ENCODE data around the gene TYMP. TPM values are rescaled to one million over a fixed set of nuclear protein-coding genes. Genes with fewer than 3 reads are reported as not detected.

The TYMP gene
- total RNA-seq, 1 experiment from 2014 or later = 3.1 TPM

Other genes with a start within 250 kb of the TYMP start
- gene PLXNB2, start 222.4 kb downstream of the TYMP start, total RNA-seq (2014; rRNA removed; shearing (Covaris generic)) = 93.4 and 100 TPM in 2 replicates
- gene DENND6B, start 203.0 kb downstream of the TYMP start, total RNA-seq (2014; rRNA removed; shearing (Covaris generic)) = 0.37 and 1.0 TPM in 2 replicates
- 76.9 and 77.8 TPM in 2 replicates for gene PPP6R2, start 186.7 kb downstream of the TYMP start, total RNA-seq (2014; rRNA removed; shearing (Covaris generic))
- gene SBF1, start 55.0 kb downstream of the TYMP start, total RNA-seq (2014; rRNA removed; shearing (Covaris generic)) = 61.5 and 86.1 TPM in 2 replicates
- gene ADM2, start 48.5 kb downstream of the TYMP start, total RNA-seq (2014; rRNA removed; shearing (Covaris generic)) = not detected in 2 replicates
- 1.9 TPM in 1 of 2 replicates, not detected in the other for gene MIOX, start 43.2 kb downstream of the TYMP start, total RNA-seq (2014; rRNA removed; shearing (Covaris generic))
- 40.6 and 45.7 TPM in 2 replicates for gene LMF2, start 22.3 kb downstream of the TYMP start, total RNA-seq (2014; rRNA removed; shearing (Covaris generic))
- 80.3 and 81.2 TPM in 2 replicates for gene NCAPH2, start 21.8 kb downstream of the TYMP start, total RNA-seq (2014; rRNA removed; shearing (Covaris generic))
- 4.9 and 6.8 TPM in 2 replicates for gene SCO2, start 4.4 kb downstream of the TYMP start, total RNA-seq (2014; rRNA removed; shearing (Covaris generic))
- not detected in 2 replicates for gene KLHDC7B, start 15.9 kb upstream of the TYMP start, total RNA-seq (2014; rRNA removed; shearing (Covaris generic))
- gene SYCE3, start 32.9 kb upstream of the TYMP start, total RNA-seq (2014; rRNA removed; shearing (Covaris generic)) = not detected in 2 replicates
- 3.4 and 5.8 TPM in 2 replicates for gene CPT1B, start 48.4 kb upstream of the TYMP start, total RNA-seq (2014; rRNA removed; shearing (Covaris generic))
- gene CHKB, start 52.8 kb upstream of the TYMP start, total RNA-seq (2014; rRNA removed; shearing (Covaris generic)) = 34.8 and 58.6 TPM in 2 replicates
- gene MAPK8IP2, start 70.8 kb upstream of the TYMP start, total RNA-seq (2014; rRNA removed; shearing (Covaris generic)) = 28.3 and 39.8 TPM in 2 replicates
- gene ARSA, start 98.1 kb upstream of the TYMP start, total RNA-seq (2014; rRNA removed; shearing (Covaris generic)) = 19.4 and 24.1 TPM in 2 replicates
- gene SHANK3, start 142.8 kb upstream of the TYMP start, total RNA-seq (2014; rRNA removed; shearing (Covaris generic)) = 3.6 and 5.0 TPM in 2 replicates
- not detected in 2 replicates for gene ACR, start 208.2 kb upstream of the TYMP start, total RNA-seq (2014; rRNA removed; shearing (Covaris generic))

Data from G401 (cell line).